ENCODE data around the gene TBCD. TPM values are rescaled to one million over a fixed set of nuclear protein-coding genes. Genes with fewer than 3 reads are reported as not detected.

The TBCD gene
- total RNA-seq, 2 donors from 2014 or later = 64.0 to 123 TPM

- Histone ChIP-seq H3K36me3 (peaks cover 0 to 7% of the 10 kb centered on the region in 2 donors), H3K9me3 (no peaks in the 10 kb centered on the region), H3K27me3 (replicated peaks; ENCODE audit: insufficient read depth) (no peaks in the 10 kb centered on the region), H3K27ac (no peak overlapping the region), H3K4me1 (replicated peaks) (peaks cover 12% of the 10 kb centered on the region), H3K4me3 (no peak overlapping the region)
- WGBS = 91% methylated on average over 41 of the region's 41 CpGs
- no peak for DNase-seq (ENCODE audit: low spot score)
- intact Hi-C loops (cut with DNase I) = loop anchor here (5.0 kb wide), 1 partner anchor 65 kb away; no protein-coding TSS in a partner anchor
- no peak for TF ChIP-seq POLR2A (IDR thresholded peaks at IDR 0.05)
- no peak for TF ChIP-seq POLR2AphosphoS5 (IDR thresholded peaks at IDR 0.05)
- TF ChIP-seq, protein P1, sequence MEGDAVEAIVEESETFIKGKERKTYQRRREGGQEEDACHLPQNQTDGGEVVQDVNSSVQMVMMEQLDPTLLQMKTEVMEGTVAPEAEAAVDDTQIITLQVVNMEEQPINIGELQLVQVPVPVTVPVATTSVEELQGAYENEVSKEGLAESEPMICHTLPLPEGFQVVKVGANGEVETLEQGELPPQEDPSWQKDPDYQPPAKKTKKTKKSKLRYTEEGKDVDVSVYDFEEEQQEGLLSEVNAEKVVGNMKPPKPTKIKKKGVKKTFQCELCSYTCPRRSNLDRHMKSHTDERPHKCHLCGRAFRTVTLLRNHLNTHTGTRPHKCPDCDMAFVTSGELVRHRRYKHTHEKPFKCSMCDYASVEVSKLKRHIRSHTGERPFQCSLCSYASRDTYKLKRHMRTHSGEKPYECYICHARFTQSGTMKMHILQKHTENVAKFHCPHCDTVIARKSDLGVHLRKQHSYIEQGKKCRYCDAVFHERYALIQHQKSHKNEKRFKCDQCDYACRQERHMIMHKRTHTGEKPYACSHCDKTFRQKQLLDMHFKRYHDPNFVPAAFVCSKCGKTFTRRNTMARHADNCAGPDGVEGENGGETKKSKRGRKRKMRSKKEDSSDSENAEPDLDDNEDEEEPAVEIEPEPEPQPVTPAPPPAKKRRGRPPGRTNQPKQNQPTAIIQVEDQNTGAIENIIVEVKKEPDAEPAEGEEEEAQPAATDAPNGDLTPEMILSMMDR (IDR thresholded peaks at IDR 0.05) = no peak
Observed at GRCh38 chr17:82871776-82872561, 120.1 kb downstream of the TBCD start.

DNA sequence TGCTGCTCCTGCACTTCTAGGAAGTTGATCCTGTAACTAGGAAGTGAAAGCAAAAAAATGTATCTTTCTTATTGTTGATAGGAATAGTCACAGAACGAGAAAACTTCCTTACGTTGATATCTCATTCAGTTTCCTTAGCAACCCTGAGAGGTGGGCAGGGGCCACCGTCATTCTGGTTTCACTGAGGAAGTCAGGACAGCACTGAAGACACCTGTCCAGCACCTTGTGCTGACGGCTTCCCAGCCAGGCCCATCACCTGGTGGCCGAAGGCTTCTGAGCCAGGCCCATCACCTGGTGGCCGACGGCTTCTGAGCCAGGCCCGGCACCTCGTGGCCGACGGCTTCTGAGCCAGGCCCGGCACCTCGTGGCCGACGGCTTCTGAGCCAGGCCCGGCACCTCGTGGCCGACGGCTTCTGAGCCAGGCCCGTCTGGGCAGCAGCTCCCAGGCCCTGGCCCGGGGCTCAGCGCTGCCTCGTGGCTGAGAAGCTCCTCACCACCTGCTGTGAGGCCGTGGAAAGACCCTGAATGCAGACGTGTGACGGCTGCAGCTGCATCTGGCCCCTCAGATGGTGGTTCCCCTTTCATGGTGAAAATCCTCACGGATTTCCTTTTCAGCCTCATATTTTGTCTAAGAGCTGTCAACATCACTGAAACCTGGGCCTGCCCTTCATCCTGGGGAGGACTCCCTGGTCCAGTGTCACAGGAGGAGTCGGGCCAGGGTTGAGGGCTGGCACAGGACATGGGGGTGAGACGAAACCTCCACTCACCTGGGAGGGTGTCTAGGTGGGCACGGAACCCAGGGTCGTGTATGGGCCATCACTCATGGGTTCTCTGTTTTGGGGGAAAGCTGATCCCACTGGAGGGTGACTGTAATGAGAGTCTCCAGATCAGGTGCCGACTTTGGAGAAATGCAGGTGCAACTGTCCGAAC is 121.0 kb downstream of the TBCD start:
- no peak overlapping the region for H3K27ac ChIP-seq

DNA sequence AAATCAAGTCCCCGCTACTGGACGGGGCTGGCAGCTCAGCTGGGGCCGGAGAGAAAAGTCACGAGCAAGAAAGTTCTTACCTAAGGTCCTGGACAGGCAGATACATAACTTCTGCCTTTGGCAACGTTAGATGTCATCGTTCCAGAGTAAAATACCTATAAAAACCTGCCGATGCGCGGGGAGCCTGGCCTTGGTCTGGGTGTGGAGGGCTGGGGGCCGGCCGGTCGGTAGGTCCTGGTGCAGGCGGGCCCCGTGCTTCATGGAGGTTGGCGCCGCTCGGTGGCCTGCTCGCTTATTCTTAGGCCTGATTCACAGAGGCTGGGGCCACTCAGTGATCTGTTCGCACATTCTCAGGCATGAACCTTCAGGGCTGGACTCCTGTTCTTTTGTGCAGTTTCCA is 121.7 kb downstream of the TBCD start:
- WGBS = 89% methylated on average over 19 of the region's 19 CpGs
- no peak for DNase-seq (ENCODE audit: low spot score)
- no peaks in the 10 kb centered on the region for H3K9me3 ChIP-seq
- intact Hi-C loops (cut with DNase I) = loop anchor here (5.0 kb wide), 1 partner anchor 66 kb away; no protein-coding TSS in a partner anchor
- H3K27ac ChIP-seq = no peak overlapping the region
- peaks cover 17% of the 10 kb centered on the region for H3K4me1 ChIP-seq (replicated peaks)
- H3K4me3 ChIP-seq = no peak overlapping the region
- no peak for TF ChIP-seq POLR2AphosphoS5 (IDR thresholded peaks at IDR 0.05)
- TF ChIP-seq, protein P1 (IDR thresholded peaks at IDR 0.05) = no peak
- peaks cover 0 to 7% of the 10 kb centered on the region in 2 donors for H3K36me3 ChIP-seq
- no peaks in the 10 kb centered on the region for H3K27me3 ChIP-seq (replicated peaks; ENCODE audit: insufficient read depth)

More for the DNA sequence above, 121.0 kb downstream of the TBCD start:
- peaks cover 17% of the 10 kb centered on the region for H3K4me1 ChIP-seq (replicated peaks)
- peaks cover 0 to 7% of the 10 kb centered on the region in 2 donors for H3K36me3 ChIP-seq
- no peaks in the 10 kb centered on the region for H3K27me3 ChIP-seq (replicated peaks; ENCODE audit: insufficient read depth)
- TF ChIP-seq POLR2AphosphoS5 (IDR thresholded peaks at IDR 0.05) (no peak), POLR2A (IDR thresholded peaks at IDR 0.05) (no peak)
- TF ChIP-seq, protein P1 (IDR thresholded peaks at IDR 0.05) = no peak
- no peak overlapping the region for H3K4me3 ChIP-seq
- intact Hi-C loops (cut with DNase I) = loop anchor here (5.0 kb wide), 1 partner anchor 66 kb away; no protein-coding TSS in a partner anchor
- no peaks in the 10 kb centered on the region for H3K9me3 ChIP-seq
- 89% methylated on average over 26 of the region's 33 CpGs for WGBS
- no peak for DNase-seq (ENCODE audit: low spot score)

GRCh38 chr17:82874011-82874835 is 122.4 kb downstream of the TBCD start:
- H3K4me1 ChIP-seq (replicated peaks) = peaks cover 17% of the 10 kb centered on the region
- H3K36me3 ChIP-seq = peaks cover 0 to 7% of the 10 kb centered on the region in 2 donors
- intact Hi-C loops (cut with DNase I) = loop anchor here (5.0 kb wide), 1 partner anchor 67 kb away; no protein-coding TSS in a partner anchor
- H3K27ac ChIP-seq = peak overlapping the region; percentile 80
- TF ChIP-seq, protein P1 (IDR thresholded peaks at IDR 0.05) = no peak
- TF ChIP-seq POLR2AphosphoS5 (IDR thresholded peaks at IDR 0.05) = peak; percentile 58
- peak; percentile 77 for DNase-seq (ENCODE audit: low spot score)
- no peak overlapping the region for H3K4me3 ChIP-seq
- H3K9me3 ChIP-seq = no peaks in the 10 kb centered on the region
- no peaks in the 10 kb centered on the region for H3K27me3 ChIP-seq (replicated peaks; ENCODE audit: insufficient read depth)
- 59% methylated on average over 34 of the region's 34 CpGs for WGBS
